GM19463 (cell line): ENCODE data around the gene HIVEP3.

ENCODE experiments used
- ATAC-seq: cut with Tn5 transposase; IDR thresholded peaks from one replicate; pipeline ENCODE4 v1.9.1; 2021; ENCODE audit warnings: mild to moderate bottlenecking, moderate library complexity; ENCODE audit not compliant: unreplicated experiment

Gene HIVEP3

GRCh38 chr1:41494351-41495209 lies 424.1 kb downstream of the HIVEP3 start:
- ATAC-seq = no peak

- ATAC-seq = no peak
Observed at GRCh38 chr1:41493626-41494350, 424.9 kb downstream of the HIVEP3 start.

GRCh38 chr1:41493117-41493536 lies 425.6 kb downstream of the HIVEP3 start:
- no peak for ATAC-seq

- ATAC-seq = no peak
Observed at GRCh38 chr1:41492341-41492848, 426.3 kb downstream of the HIVEP3 start.

GRCh38 chr1:41490911-41491310 lies 427.8 kb downstream of the HIVEP3 start:
- no peak for ATAC-seq

GRCh38 chr1:41489561-41489960 lies 429.2 kb downstream of the HIVEP3 start:
- no peak for ATAC-seq

- ATAC-seq = no peak
Observed at GRCh38 chr1:41488040-41488951, 430.4 kb downstream of the HIVEP3 start.

- no peak for ATAC-seq
Observed at GRCh38 chr1:41487126-41488039, 431.3 kb downstream of the HIVEP3 start.

GRCh38 chr1:41486371-41487125 lies 432.2 kb downstream of the HIVEP3 start:
- ATAC-seq = no peak

GRCh38 chr1:41486053-41486370 lies 432.7 kb downstream of the HIVEP3 start:
- no peak for ATAC-seq

GRCh38 chr1:41485605-41486004 lies 433.1 kb downstream of the HIVEP3 start:
- ATAC-seq = no peak

GRCh38 chr1:41484402-41485241 lies 434.1 kb downstream of the HIVEP3 start, which contains the start of gene EDN2:
Gene EDN2 (minus strand): TSS chr1:41484683. CDS start chr1:41484601, 82 bp downstream.
- no peak for ATAC-seq

GRCh38 chr1:41483960-41484401 lies 434.7 kb downstream of the HIVEP3 start:
- ATAC-seq = no peak

GRCh38 chr1:41483001-41483850 lies 435.5 kb downstream of the HIVEP3 start:
- ATAC-seq = no peak

GRCh38 chr1:41482001-41482765 lies 436.5 kb downstream of the HIVEP3 start:
- no peak for ATAC-seq

- no peak for ATAC-seq
Observed at GRCh38 chr1:41481109-41481775, 437.5 kb downstream of the HIVEP3 start.
